Left lung (tissue), 10 donors: ENCODE measurements around the gene PCED1A. TPM values are rescaled to one million over a fixed set of nuclear protein-coding genes. Genes with fewer than 3 reads are reported as not detected.
A peak's percentile ranks its signal among the peaks of the same experiment; 100 is the strongest.

Experiments
- ATAC-seq: fragments of 200-7000 bp; cut with Tn5 transposase; one replicate; pipeline ENCODE4 v1.9.1; 2020; ENCODE audit warnings: moderate library complexity
- DNase-seq, 4 donors: peaks; one replicate each; pipeline ENCODE4 v3.0.0-alpha.2; 2013 to 2020
- H3K27ac ChIP-seq, 2 donors: fragments of 200-600 bp; sonication (generic) in 1 of 2; one replicate each; pipeline versions ENCODE4 v1.5.0 to v1.8.0; 2020 to 2021
- H3K27me3 ChIP-seq, 2 donors: fragments of 200-600 bp; sonication (generic) in 1 of 2; one replicate each; pipeline versions ENCODE4 v1.5.0 to v1.8.0; 2020 to 2021
- H3K36me3 ChIP-seq, 2 donors: fragments of 200-600 bp; sonication (generic) in 1 of 2; one replicate each; pipeline versions ENCODE4 v1.5.0 to v1.8.0; 2020 to 2021
- H3K4me1 ChIP-seq, 2 donors: fragments of 200-600 bp; one replicate each; pipeline ENCODE4 v1.8.0; 2021
- H3K4me3 ChIP-seq, 2 donors: fragments of 200-600 bp; sonication (generic) in 1 of 2; one replicate each; pipeline versions ENCODE4 v1.5.0 to v1.8.0; 2020 to 2021; ENCODE audit warnings: mild to moderate bottlenecking in 1 of 2
- H3K9me3 ChIP-seq, 2 donors: fragments of 200-600 bp; sonication (generic) in 1 of 2; one replicate each; pipeline versions ENCODE4 v1.5.0 to v1.8.0; 2020 to 2021
- CTCF ChIP-seq, 2 donors: fragments of 200-600 bp; sonication (generic) in 1 of 2; IDR thresholded peaks; one replicate each; pipeline versions ENCODE4 v1.5.0 to v1.8.0; 2021; ENCODE audit warnings: antibody characterized with exemption in 2 of 2
- intact Hi-C, 2 donors: fragments of 100-400 bp; cut with DNase I; formaldehyde crosslinking; loops; one replicate each; pipeline versions ENCODE4 v1.11.2 to v1.14.2; 2022
- polyA plus RNA-seq, 6 donors: library from polyadenylated mRNA; unstranded; fragments of 120-200 nt; gene quantifications; one replicate each; pipeline ENCODE4 v1.2.1, GENCODE V29; 2013; ENCODE audit not compliant: insufficient read length in 6 of 6
- total RNA-seq, 2 donors: library from RNA; stranded (reverse); fragmentation: NEBNext Ultra II Directional; extraction: Animal tissue kit (Norgen Biotek cat#: 25700); gene quantifications; one replicate each; pipeline ENCODE4 v1.2.1, GENCODE V29; 2021
- donor health status: DM: no; HTN: yes; CAD: no.
- donor health status: DM: no; HTN: no; CAD: no.

PCED1A gene
- total and polyA plus RNA-seq, 8 donors: 34.3 to 66.7 (median 55.8) TPM

GRCh38 chr20:2875690-2876203 lies 35.3 kb upstream of the PCED1A start:
- no peaks in the 10 kb centered on the region for H3K36me3 ChIP-seq
- no peak for ATAC-seq
- no peak overlapping the region for H3K4me3 ChIP-seq
- no peak for TF ChIP-seq CTCF (IDR thresholded peaks at IDR 0.05)
- H3K27ac ChIP-seq: no peak overlapping the region
- peaks cover 5 to 47% of the 10 kb centered on the region in 2 donors for H3K4me1 ChIP-seq
- intact Hi-C loops: loop anchor here in 1 of 2 donors (10.0 kb wide), 1 partner anchor 109 kb away; no protein-coding TSS in a partner anchor
- H3K27me3 ChIP-seq: peaks cover 0 to 14% of the 10 kb centered on the region in 2 donors
- DNase-seq: no peak
- H3K9me3 ChIP-seq: no peaks in the 10 kb centered on the region

- Histone ChIP-seq H3K4me3 (peak overlapping the region; percentile 82 to 96), H3K4me1 (peaks cover 5 to 56% of the 10 kb centered on the region in 2 donors), H3K27ac (no peak overlapping the region), H3K9me3 (no peaks in the 10 kb centered on the region), H3K27me3 (peaks cover 0 to 14% of the 10 kb centered on the region in 2 donors), H3K36me3 (no peaks in the 10 kb centered on the region)
- TF ChIP-seq CTCF (IDR thresholded peaks at IDR 0.05): no peak
- intact Hi-C loops: loop anchor here in 1 of 2 donors (10.0 kb wide), 1 partner anchor 110 kb away; no protein-coding TSS in a partner anchor
- DNase-seq (no peak), ATAC-seq (no peak)
Measured at GRCh38 chr20:2874456-2874855, 34.0 kb upstream of the PCED1A start.

- no peak for TF ChIP-seq CTCF (IDR thresholded peaks at IDR 0.05)
- H3K36me3 ChIP-seq: no peaks in the 10 kb centered on the region
- intact Hi-C loops: loop anchor here in 1 of 2 donors (10.0 kb wide), 1 partner anchor 111 kb away; no protein-coding TSS in a partner anchor
- H3K4me3 ChIP-seq: peak overlapping the region; percentile 82 to 96
- peaks cover 0 to 14% of the 10 kb centered on the region in 2 donors for H3K27me3 ChIP-seq
- DNase-seq (peak; percentile 28 to 90 (median 60)), ATAC-seq (peak; percentile 26)
- H3K27ac ChIP-seq: peak overlapping the region; percentile 73 to 81
- H3K9me3 ChIP-seq: no peaks in the 10 kb centered on the region
- peaks cover 5 to 56% of the 10 kb centered on the region in 2 donors for H3K4me1 ChIP-seq
Measured at GRCh38 chr20:2873747-2874041, 33.2 kb upstream of the PCED1A start.

GRCh38 chr20:2873010-2873746 lies 32.7 kb upstream of the PCED1A start, which contains the start of gene PTPRA:
PTPRA (plus strand) TSS chr20:2873481; CDS start chr20:2964278, 90,797 bp downstream.
- no peaks in the 10 kb centered on the region for H3K36me3 ChIP-seq
- H3K9me3 ChIP-seq: no peaks in the 10 kb centered on the region
- no peak for TF ChIP-seq CTCF (IDR thresholded peaks at IDR 0.05)
- intact Hi-C loops: loop anchor here in 1 of 2 donors (10.0 kb wide), 1 partner anchor 112 kb away; no protein-coding TSS in a partner anchor
- H3K27ac ChIP-seq: peak within 1 kb of the TSS; percentile 73 to 81
- peak; percentile 91 to 97 (median 94) for DNase-seq
- H3K27me3 ChIP-seq: peaks cover 0 to 14% of the 10 kb centered on the region in 2 donors
- H3K4me1 ChIP-seq: peaks cover 5 to 56% of the 10 kb centered on the region in 2 donors
- ATAC-seq: peak; percentile 96
- H3K4me3 ChIP-seq: peak within 1 kb of the TSS; percentile 82 to 96

GRCh38 chr20:2872459-2873009 lies 32.1 kb upstream of the PCED1A start:
- Histone ChIP-seq H3K4me3 (peak overlapping the region; percentile 82 to 96), H3K36me3 (no peaks in the 10 kb centered on the region), H3K27me3 (peaks cover 0 to 14% of the 10 kb centered on the region in 2 donors), H3K27ac (peak overlapping the region in 1 of 2 donors; percentile 81), H3K9me3 (no peaks in the 10 kb centered on the region), H3K4me1 (peaks cover 5 to 56% of the 10 kb centered on the region in 2 donors)
- intact Hi-C loops: loop anchor here in 1 of 2 donors (10.0 kb wide), 1 partner anchor 112 kb away; no protein-coding TSS in a partner anchor
- peak; percentile 73 for ATAC-seq
- TF ChIP-seq CTCF (IDR thresholded peaks at IDR 0.05): peak; percentile 17 to 21
- peak; percentile 20 to 90 (median 52) for DNase-seq
